ENCODE measurements around the gene MTMR10. TPM values are rescaled to one million over a fixed set of nuclear protein-coding genes. Genes with fewer than 3 reads are reported as not detected.

MTMR10 gene
- polyA plus RNA-seq, 1 experiment, result 13.7 TPM

DNA sequence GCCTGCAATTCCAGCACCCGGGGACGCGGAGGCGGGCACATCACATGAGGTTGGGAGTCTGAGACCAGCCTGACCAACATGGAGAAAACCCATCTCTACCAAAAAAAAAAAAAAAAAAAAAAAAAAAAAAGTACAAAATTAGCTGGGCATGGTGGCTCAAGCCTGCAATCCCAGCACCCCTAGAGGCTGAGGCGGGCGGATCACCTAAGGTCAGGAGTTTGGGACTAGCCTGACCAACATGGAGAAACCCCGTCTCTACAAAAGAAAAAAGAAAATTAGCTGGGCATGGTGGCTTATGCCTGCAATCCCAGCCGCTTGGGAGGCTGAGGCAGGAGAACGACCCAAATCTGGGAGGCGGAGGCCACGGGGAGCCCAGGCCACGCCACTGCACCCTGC, 95.2 kb downstream of the MTMR10 start:
- ChIA-PET CTCF (interaction anchor here (0.7 kb wide), 1 partner anchor 231 kb away, joined by 3 read pairs; no protein-coding TSS in a partner anchor), POLR2A (no interaction called here)
- no peaks in the 10 kb centered on the region for H3K36me3 ChIP-seq (ENCODE audit: control insufficient read depth, insufficient read depth, low read length)
- no peak for DNase-seq (ENCODE audit: low read depth)
- TF ChIP-seq, protein P1, sequence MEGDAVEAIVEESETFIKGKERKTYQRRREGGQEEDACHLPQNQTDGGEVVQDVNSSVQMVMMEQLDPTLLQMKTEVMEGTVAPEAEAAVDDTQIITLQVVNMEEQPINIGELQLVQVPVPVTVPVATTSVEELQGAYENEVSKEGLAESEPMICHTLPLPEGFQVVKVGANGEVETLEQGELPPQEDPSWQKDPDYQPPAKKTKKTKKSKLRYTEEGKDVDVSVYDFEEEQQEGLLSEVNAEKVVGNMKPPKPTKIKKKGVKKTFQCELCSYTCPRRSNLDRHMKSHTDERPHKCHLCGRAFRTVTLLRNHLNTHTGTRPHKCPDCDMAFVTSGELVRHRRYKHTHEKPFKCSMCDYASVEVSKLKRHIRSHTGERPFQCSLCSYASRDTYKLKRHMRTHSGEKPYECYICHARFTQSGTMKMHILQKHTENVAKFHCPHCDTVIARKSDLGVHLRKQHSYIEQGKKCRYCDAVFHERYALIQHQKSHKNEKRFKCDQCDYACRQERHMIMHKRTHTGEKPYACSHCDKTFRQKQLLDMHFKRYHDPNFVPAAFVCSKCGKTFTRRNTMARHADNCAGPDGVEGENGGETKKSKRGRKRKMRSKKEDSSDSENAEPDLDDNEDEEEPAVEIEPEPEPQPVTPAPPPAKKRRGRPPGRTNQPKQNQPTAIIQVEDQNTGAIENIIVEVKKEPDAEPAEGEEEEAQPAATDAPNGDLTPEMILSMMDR (IDR thresholded peaks at IDR 0.05; ENCODE audit: insufficient read depth, low read depth, low read length), result no peak
- no peak overlapping the region for H3K4me3 ChIP-seq (ENCODE audit: low read depth, low read length)
- no peaks in the 10 kb centered on the region for H3K27me3 ChIP-seq (ENCODE audit: control insufficient read depth, insufficient read depth, low read length)

GRCh38 chr15:30895461-30896210, 95.8 kb downstream of the MTMR10 start:
- TF ChIP-seq, protein P1 (IDR thresholded peaks at IDR 0.05; ENCODE audit: insufficient read depth, low read depth, low read length), result no peak
- ChIA-PET CTCF (interaction anchor here (0.7 kb wide), 1 partner anchor 231 kb away, joined by 3 read pairs; no protein-coding TSS in a partner anchor), POLR2A (no interaction called here)
- Histone ChIP-seq H3K4me3 (ENCODE audit: low read depth, low read length) (no peak overlapping the region), H3K36me3 (ENCODE audit: control insufficient read depth, insufficient read depth, low read length) (no peaks in the 10 kb centered on the region), H3K27me3 (ENCODE audit: control insufficient read depth, insufficient read depth, low read length) (no peaks in the 10 kb centered on the region)
- DNase-seq (ENCODE audit: low read depth), result no peak

DNA sequence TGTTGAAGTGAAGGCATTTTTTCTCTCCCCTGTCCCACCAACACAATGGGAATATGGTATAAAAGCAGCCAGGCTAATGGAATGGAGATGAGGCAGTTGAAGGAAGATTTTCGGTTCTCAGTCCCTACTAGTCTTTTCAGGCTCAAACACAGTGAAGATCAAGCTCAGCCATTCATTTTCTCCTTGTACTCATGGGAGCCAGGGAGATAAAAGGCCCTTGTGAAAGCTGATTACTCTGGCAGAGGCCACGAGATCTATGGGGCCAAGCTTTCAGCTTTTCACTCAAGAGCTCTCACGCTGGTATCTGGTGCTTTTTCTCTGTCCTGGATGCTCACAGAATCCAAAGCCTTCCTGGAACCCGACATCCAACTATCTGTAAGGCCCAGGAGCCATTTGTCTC, 102.2 kb downstream of the MTMR10 start:
- ChIA-PET POLR2A (no interaction called here), CTCF (interaction anchor here (2.1 kb wide), 1 partner anchor 30 kb away, joined by 10 read pairs; no protein-coding TSS in a partner anchor)
- DNase-seq (ENCODE audit: low read depth), result no peak
- Histone ChIP-seq H3K27me3 (ENCODE audit: control insufficient read depth, insufficient read depth, low read length) (peaks cover 1% of the 10 kb centered on the region; the same call in 1 of the 2 replicates), H3K36me3 (ENCODE audit: control insufficient read depth, insufficient read depth, low read length) (no peaks in the 10 kb centered on the region), H3K4me3 (ENCODE audit: low read depth, low read length) (no peak overlapping the region)
- TF ChIP-seq, protein P1 (IDR thresholded peaks at IDR 0.05; ENCODE audit: insufficient read depth, low read depth, low read length), result no peak

Small RNA genes within 50 kb of the gene (small RNA-seq; reads per million reads assigned to genes)
- gene RNU6-466P (ENCODE audit: insufficient read length, low read depth, low replicate concordance), result not detected

Other genes with a start within 250 kb of the MTMR10 start
- gene FAN1, start 87.7 kb downstream of the MTMR10 start, polyA plus RNA-seq (2011; rRNA removed), result 5.8 and 6.8 TPM in 2 replicates
- gene TRPM1, start 110.1 kb upstream of the MTMR10 start, polyA plus RNA-seq (2011; rRNA removed), result 0.18 and 0.44 TPM in 2 replicates